PC-3 (cell line): ENCODE measurements around the gene ASF1B.

ENCODE experiments used
- EZH2 ChIP-seq: fragments of 300-600 bp; sonication (generic); IDR thresholded peaks from one replicate; pipeline ENCODE4 v1.6.1; 2017; ENCODE audit warnings: antibody characterized with exemption, mild to moderate bottlenecking, low read length; ENCODE audit not compliant: unreplicated experiment
- EZH2phosphoT487 ChIP-seq: fragments of 300-600 bp; sonication (generic); IDR thresholded peaks from 2 replicates; pipeline ENCODE4 v1.6.1; 2018; ENCODE audit warnings: mild to moderate bottlenecking, antibody characterized with exemption, low read length, borderline replicate concordance
- TF ChIP-seq, protein P1 (sequence below): fragments of 300-600 bp; sonication (generic); conservative IDR thresholded peaks from 2 replicates; pipeline ENCODE4 v1.5.1; 2017; ENCODE audit warnings: antibody characterized with exemption, low read depth, mild to moderate bottlenecking, low read length

DNA sequence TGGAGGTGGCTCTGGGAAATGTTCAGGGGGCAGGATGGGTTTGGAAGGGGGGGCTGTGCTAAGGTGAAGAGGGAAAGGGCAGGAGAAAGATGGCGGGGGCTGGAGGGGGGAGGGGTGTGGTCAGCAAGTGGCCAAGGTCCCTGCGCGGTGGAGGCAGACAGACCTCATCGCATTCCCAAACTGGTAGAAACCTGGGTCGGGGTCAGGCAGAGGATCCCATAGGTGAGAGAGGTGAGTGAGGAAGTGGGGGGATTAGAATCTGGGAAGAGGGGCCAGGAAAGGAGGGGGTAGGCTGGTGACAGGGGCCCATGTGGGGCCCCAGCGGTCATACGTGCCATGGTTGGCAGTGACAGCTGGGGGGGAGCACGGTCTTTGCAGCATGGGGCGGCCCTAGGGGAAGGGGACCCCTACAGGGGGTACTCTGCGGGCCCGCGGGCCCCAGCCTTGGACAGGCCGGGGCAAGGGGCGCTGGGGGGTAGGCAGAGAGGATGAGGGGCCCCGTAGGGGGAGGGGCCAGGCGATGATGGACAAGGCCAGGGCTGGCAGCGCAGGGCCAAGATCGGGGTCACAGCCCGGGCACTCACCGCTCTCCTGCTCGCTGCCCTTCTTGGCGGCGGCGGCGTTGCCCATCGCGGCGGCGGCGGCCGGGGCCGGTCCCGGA is 19.3 kb downstream of the ASF1B start:
- no peak for TF ChIP-seq EZH2phosphoT487
- TF ChIP-seq, protein P1, sequence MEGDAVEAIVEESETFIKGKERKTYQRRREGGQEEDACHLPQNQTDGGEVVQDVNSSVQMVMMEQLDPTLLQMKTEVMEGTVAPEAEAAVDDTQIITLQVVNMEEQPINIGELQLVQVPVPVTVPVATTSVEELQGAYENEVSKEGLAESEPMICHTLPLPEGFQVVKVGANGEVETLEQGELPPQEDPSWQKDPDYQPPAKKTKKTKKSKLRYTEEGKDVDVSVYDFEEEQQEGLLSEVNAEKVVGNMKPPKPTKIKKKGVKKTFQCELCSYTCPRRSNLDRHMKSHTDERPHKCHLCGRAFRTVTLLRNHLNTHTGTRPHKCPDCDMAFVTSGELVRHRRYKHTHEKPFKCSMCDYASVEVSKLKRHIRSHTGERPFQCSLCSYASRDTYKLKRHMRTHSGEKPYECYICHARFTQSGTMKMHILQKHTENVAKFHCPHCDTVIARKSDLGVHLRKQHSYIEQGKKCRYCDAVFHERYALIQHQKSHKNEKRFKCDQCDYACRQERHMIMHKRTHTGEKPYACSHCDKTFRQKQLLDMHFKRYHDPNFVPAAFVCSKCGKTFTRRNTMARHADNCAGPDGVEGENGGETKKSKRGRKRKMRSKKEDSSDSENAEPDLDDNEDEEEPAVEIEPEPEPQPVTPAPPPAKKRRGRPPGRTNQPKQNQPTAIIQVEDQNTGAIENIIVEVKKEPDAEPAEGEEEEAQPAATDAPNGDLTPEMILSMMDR: no peak
- TF ChIP-seq EZH2: no peak
